ENCODE data around the gene POLR2J.
"Not testable (repeated sequence)": the region's sequence is repeated elsewhere in the genome, so short reads cannot be mapped to it uniquely, and the experiment has no call there.

DNA sequence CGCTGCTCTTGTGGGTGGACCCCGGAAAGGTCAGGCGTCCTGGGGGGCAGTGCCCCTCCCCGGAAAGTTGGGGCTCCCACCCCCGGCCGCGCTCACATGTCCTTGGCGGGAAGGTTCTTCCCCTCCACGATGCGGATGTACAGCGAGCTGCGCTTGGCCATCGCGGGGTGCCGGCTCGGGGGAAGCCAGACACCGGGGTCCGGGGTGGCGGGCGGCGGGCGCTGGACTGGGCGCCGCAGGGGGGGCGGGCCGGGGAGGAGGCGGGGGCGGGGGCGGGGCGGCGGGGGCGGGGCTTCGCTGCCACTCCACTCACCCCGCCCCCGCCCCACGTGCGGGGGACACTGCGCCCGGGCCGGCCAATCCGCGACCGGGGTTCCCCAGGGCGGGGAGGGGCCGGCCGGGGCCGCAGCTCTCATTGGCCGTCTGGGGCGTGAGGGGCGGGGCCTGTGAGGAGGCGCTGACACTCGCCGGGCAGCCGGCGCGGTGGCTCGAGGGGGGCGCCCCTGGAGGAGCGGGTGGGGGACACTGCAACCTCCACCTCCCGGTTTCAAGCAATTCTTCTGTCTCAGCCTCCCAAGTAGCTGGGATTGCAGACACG lies 38.9 kb upstream of the POLR2J start, which contains the start of gene RASA4B:
- TF ChIP-seq, protein P1, sequence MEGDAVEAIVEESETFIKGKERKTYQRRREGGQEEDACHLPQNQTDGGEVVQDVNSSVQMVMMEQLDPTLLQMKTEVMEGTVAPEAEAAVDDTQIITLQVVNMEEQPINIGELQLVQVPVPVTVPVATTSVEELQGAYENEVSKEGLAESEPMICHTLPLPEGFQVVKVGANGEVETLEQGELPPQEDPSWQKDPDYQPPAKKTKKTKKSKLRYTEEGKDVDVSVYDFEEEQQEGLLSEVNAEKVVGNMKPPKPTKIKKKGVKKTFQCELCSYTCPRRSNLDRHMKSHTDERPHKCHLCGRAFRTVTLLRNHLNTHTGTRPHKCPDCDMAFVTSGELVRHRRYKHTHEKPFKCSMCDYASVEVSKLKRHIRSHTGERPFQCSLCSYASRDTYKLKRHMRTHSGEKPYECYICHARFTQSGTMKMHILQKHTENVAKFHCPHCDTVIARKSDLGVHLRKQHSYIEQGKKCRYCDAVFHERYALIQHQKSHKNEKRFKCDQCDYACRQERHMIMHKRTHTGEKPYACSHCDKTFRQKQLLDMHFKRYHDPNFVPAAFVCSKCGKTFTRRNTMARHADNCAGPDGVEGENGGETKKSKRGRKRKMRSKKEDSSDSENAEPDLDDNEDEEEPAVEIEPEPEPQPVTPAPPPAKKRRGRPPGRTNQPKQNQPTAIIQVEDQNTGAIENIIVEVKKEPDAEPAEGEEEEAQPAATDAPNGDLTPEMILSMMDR (IDR thresholded peaks at IDR 0.05), result not testable (repeated sequence)
- TF ChIP-seq POLR2A (IDR thresholded peaks at IDR 0.05), result not testable (repeated sequence)

All from gastroesophageal sphincter (tissue), 3 donors.